SK-N-MC (cell line): ENCODE results near the gene KRT2.

Source experiments
- EZH2 ChIP-seq: fragments of 200-600 bp; sonication (generic); IDR thresholded peaks from one replicate; pipeline ENCODE4 v1.6.1; 2017; ENCODE audit warnings: antibody characterized with exemption
- FOXP2 ChIP-seq: optimal IDR thresholded peaks from 2 replicates; pipeline ENCODE3; 2011; ENCODE audit warnings: mild to moderate bottlenecking, moderate library complexity; ENCODE audit not compliant: insufficient read depth; ENCODE audit errors: extremely low read length, control extremely low read depth
- POLR2AphosphoS5 ChIP-seq: IDR thresholded peaks from 2 replicates; pipeline ENCODE4 v1.6.1; 2012; ENCODE audit warnings: mild to moderate bottlenecking, low read depth, low read length, borderline replicate concordance

DNA sequence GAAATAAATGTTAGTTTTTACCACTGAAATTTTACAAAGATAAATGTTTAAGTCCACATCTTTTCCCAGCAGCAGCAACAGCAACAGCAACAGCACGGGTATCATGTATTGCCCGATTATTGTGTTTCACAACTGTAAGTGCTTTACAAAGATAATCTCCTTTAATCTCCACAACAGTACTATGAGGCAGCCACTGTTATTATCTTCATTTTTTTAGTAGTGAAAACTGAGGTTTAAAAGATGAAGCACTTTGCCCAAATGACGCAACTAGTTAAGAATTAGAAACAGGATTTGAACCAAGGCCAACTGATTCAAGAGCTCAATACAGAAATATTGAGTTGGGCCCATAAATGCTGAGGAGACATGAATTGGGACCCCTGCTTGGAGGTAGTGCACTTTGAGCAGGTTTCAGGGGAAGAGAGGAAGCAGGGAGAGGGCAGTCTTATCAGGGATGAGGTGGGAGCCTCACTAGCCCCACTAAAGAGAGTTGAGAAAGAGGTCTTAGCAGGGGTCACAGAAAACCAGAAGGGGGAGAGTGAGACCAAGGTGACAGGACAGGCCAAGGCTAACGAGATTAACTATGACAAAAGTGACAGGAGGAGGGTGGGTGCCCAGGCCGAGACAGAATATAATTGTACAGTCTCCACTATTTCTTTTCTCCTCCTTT is 15.3 kb downstream of the KRT2 start:
- TF ChIP-seq EZH2 = no peak
- TF ChIP-seq POLR2AphosphoS5 = no peak
- TF ChIP-seq FOXP2 = no peak
